Parathyroid adenoma (tissue), 2 donors: ENCODE data around the gene DAW1.

Experiments used
- H2AFZ ChIP-seq: fragments of 300-600 bp; sonication (generic); one replicate; pipeline ENCODE4 v1.7.0; 2017; ENCODE audit warnings: antibody characterized with exemption, mild to moderate bottlenecking
- H3K27ac ChIP-seq: fragments of 300-600 bp; sonication (generic); one replicate; pipeline ENCODE4 v1.7.0; 2017
- H3K27me3 ChIP-seq: fragments of 300-600 bp; sonication (generic); one replicate; pipeline ENCODE4 v1.7.0; 2017; ENCODE audit warnings: low read length; ENCODE audit not compliant: control insufficient read depth, insufficient read depth
- H3K36me3 ChIP-seq: fragments of 300-600 bp; sonication (generic); one replicate; pipeline ENCODE4 v1.7.0; 2017; ENCODE audit warnings: low read length; ENCODE audit not compliant: control insufficient read depth, insufficient read depth
- H3K4me1 ChIP-seq: fragments of 300-600 bp; sonication (generic); one replicate; pipeline ENCODE4 v1.7.0; 2017; ENCODE audit warnings: control low read depth
- H3K4me2 ChIP-seq: fragments of 300-600 bp; sonication (generic); one replicate; pipeline ENCODE4 v1.7.0; 2017; ENCODE audit warnings: low read length
- H3K4me3 ChIP-seq: fragments of 300-600 bp; sonication (generic); one replicate; pipeline ENCODE4 v1.7.0; 2017; ENCODE audit warnings: low read depth, low read length
- H3K79me2 ChIP-seq: fragments of 300-600 bp; sonication (generic); one replicate; pipeline ENCODE4 v1.7.0; 2017; ENCODE audit warnings: control low read depth
- H3K9ac ChIP-seq: fragments of 300-600 bp; sonication (generic); one replicate; pipeline ENCODE4 v1.7.0; 2017; ENCODE audit warnings: mild to moderate bottlenecking
- H3K9me3 ChIP-seq: fragments of 300-600 bp; sonication (generic); one replicate; pipeline ENCODE4 v1.7.0; 2017; ENCODE audit warnings: low read length; ENCODE audit not compliant: control insufficient read depth
- CTCF ChIP-seq: fragments of 300-600 bp; sonication (generic); IDR thresholded peaks from one replicate; pipeline ENCODE4 v1.7.0; 2017; ENCODE audit warnings: antibody characterized with exemption, mild to moderate bottlenecking
- donor health status: primary hyperparathyroidism.

DAW1 gene

GRCh38 chr2:227826019-227826521 is 45.4 kb upstream of the DAW1 start:
- Histone ChIP-seq H3K36me3 (no peaks in the 10 kb centered on the region), H3K4me2 (no peak overlapping the region), H3K27ac (no peak overlapping the region), H3K4me1 (no peaks in the 10 kb centered on the region), H3K4me3 (no peak overlapping the region), H3K9me3 (no peaks in the 10 kb centered on the region), H2AFZ (no peak overlapping the region), H3K9ac (no peak overlapping the region), H3K79me2 (no peaks in the 10 kb centered on the region), H3K27me3 (no peaks in the 10 kb centered on the region)
- TF ChIP-seq CTCF = no peak

GRCh38 chr2:227826563-227826962 is 44.9 kb upstream of the DAW1 start:
- Histone ChIP-seq H3K4me3 (no peak overlapping the region), H3K9ac (no peak overlapping the region), H3K9me3 (no peaks in the 10 kb centered on the region), H3K36me3 (no peaks in the 10 kb centered on the region), H3K27ac (no peak overlapping the region), H3K4me2 (no peak overlapping the region), H3K79me2 (no peaks in the 10 kb centered on the region), H2AFZ (no peak overlapping the region), H3K4me1 (no peaks in the 10 kb centered on the region), H3K27me3 (no peaks in the 10 kb centered on the region)
- no peak for TF ChIP-seq CTCF

GRCh38 chr2:227827143-227827542 is 44.3 kb upstream of the DAW1 start:
- no peak overlapping the region for H3K9ac ChIP-seq
- H3K27ac ChIP-seq = no peak overlapping the region
- no peak for TF ChIP-seq CTCF
- no peak overlapping the region for H3K4me2 ChIP-seq
- H3K9me3 ChIP-seq = no peaks in the 10 kb centered on the region
- H3K79me2 ChIP-seq = no peaks in the 10 kb centered on the region
- no peak overlapping the region for H3K4me3 ChIP-seq
- H3K4me1 ChIP-seq = no peaks in the 10 kb centered on the region
- no peak overlapping the region for H2AFZ ChIP-seq
- H3K36me3 ChIP-seq = no peaks in the 10 kb centered on the region
- H3K27me3 ChIP-seq = no peaks in the 10 kb centered on the region

- no peak overlapping the region for H3K27ac ChIP-seq
Measured at GRCh38 chr2:227828477-227828912, 42.9 kb upstream of the DAW1 start.

More at GRCh38 chr2:227828477-227828912, 42.9 kb upstream of the DAW1 start:
- H2AFZ ChIP-seq = no peak overlapping the region
- no peak for TF ChIP-seq CTCF
- no peak overlapping the region for H3K4me3 ChIP-seq
- H3K36me3 ChIP-seq = no peaks in the 10 kb centered on the region
- H3K9ac ChIP-seq = no peak overlapping the region
- no peaks in the 10 kb centered on the region for H3K27me3 ChIP-seq
- H3K4me2 ChIP-seq = no peak overlapping the region
- no peaks in the 10 kb centered on the region for H3K9me3 ChIP-seq
- H3K79me2 ChIP-seq = no peaks in the 10 kb centered on the region
- H3K4me1 ChIP-seq = no peaks in the 10 kb centered on the region
